OCI-LY1 (cell line): Measurements from ENCODE around the gene BHLHE23.

Source experiments
- H2AFZ ChIP-seq: fragments of 200-600 bp; sonication (generic), shearing (Covaris generic); 2 replicates; pipeline ENCODE4 v1.6.0; 2014; ENCODE audit warnings: antibody characterized with exemption, mild to moderate bottlenecking, low read length
- H3F3A ChIP-seq: fragments of 200-600 bp; sonication (generic), shearing (Covaris generic); 2 replicates; pipeline ENCODE4 v1.6.0; 2014; ENCODE audit warnings: mild to moderate bottlenecking, antibody characterized with exemption, low read length, moderate library complexity; ENCODE audit not compliant: insufficient read depth
- H3K27ac ChIP-seq: fragments of 200-600 bp; sonication (generic); 2 replicates; pipeline ENCODE4 v1.5.1; 2014; ENCODE audit warnings: low read length, mixed run types, mild to moderate bottlenecking, low read depth; ENCODE audit not compliant: poor library complexity, severe bottlenecking
- H3K27me3 ChIP-seq: fragments of 200-600 bp; sonication (generic); 2 replicates; pipeline ENCODE4 v1.6.0; 2014; ENCODE audit warnings: antibody characterized with exemption, mild to moderate bottlenecking, low read length, moderate library complexity; ENCODE audit not compliant: insufficient read depth
- H3K36me3 ChIP-seq: fragments of 200-600 bp; sonication (generic); 2 replicates; pipeline ENCODE4 v1.6.1; 2014; ENCODE audit warnings: mild to moderate bottlenecking, antibody characterized with exemption, low read length, moderate library complexity, mixed read lengths; ENCODE audit not compliant: insufficient read depth
- H3K4me1 ChIP-seq: fragments of 200-600 bp; sonication (generic); 2 replicates; pipeline ENCODE4 v1.5.1; 2014; ENCODE audit warnings: mild to moderate bottlenecking, low read length, moderate library complexity; ENCODE audit not compliant: insufficient read depth, severe bottlenecking
- H3K4me2 ChIP-seq: fragments of 200-600 bp; sonication (generic), shearing (Covaris generic); 2 replicates; pipeline ENCODE4 v1.6.1; 2014; ENCODE audit warnings: low read length
- H3K4me3 ChIP-seq: fragments of 200-600 bp; sonication (generic); 2 replicates; pipeline ENCODE4 v1.5.1; 2014; ENCODE audit warnings: low read length, low read depth, mild to moderate bottlenecking, mixed read lengths; ENCODE audit not compliant: poor library complexity, severe bottlenecking
- H3K79me2 ChIP-seq: fragments of 200-600 bp; shearing (Covaris generic); 2 replicates; pipeline ENCODE4 v1.6.1; 2016; ENCODE audit warnings: mixed run types, low read length, mixed read lengths; ENCODE audit not compliant: insufficient read depth
- H3K9ac ChIP-seq: fragments of 200-600 bp; sonication (generic), shearing (Covaris generic); 2 replicates; pipeline ENCODE4 v1.6.1; 2014; ENCODE audit warnings: mild to moderate bottlenecking, low read length, mixed read lengths
- H3K9me2 ChIP-seq: fragments of 200-600 bp; sonication (generic), shearing (Covaris generic); 2 replicates; pipeline ENCODE4 v1.6.1; 2014; ENCODE audit warnings: low read depth, mild to moderate bottlenecking, low read length, mixed read lengths
- H3K9me3 ChIP-seq: fragments of 200-600 bp; shearing (Covaris generic); 2 replicates; pipeline ENCODE4 v1.6.1; 2014; ENCODE audit warnings: low read length, mixed read lengths
- H4K20me1 ChIP-seq: fragments of 200-600 bp; sonication (generic), shearing (Covaris generic); 2 replicates; pipeline ENCODE4 v1.6.0; 2016; ENCODE audit warnings: mild to moderate bottlenecking, low read length; ENCODE audit not compliant: insufficient read depth
- CTCF ChIP-seq: fragments of 200-600 bp; sonication (generic), shearing (Covaris generic); IDR thresholded peaks from 2 replicates; pipeline ENCODE4 v1.5.1; 2017; ENCODE audit warnings: mild to moderate bottlenecking, antibody characterized with exemption, low read length, moderate library complexity, mixed read lengths
- EZH2 ChIP-seq: fragments of 200-600 bp; sonication (generic), shearing (Covaris generic); IDR thresholded peaks from 2 replicates; pipeline ENCODE4 v1.8.0; 2017; ENCODE audit warnings: borderline replicate concordance, mixed run types, mild to moderate bottlenecking, antibody characterized with exemption, low read length, moderate library complexity, mixed read lengths

The BHLHE23 gene

GRCh38 chr20:62959998-62960436 lies 46.7 kb downstream of the BHLHE23 start:
- H3K4me2 ChIP-seq = no peak overlapping the region
- no peaks in the 10 kb centered on the region for H3K27me3 ChIP-seq
- no peaks in the 10 kb centered on the region for H3K9me3 ChIP-seq
- H3K27ac ChIP-seq = no peak overlapping the region
- no peaks in the 10 kb centered on the region for H3K9me2 ChIP-seq
- TF ChIP-seq EZH2 (no peak), CTCF (no peak)
- H3K79me2 ChIP-seq = no peaks in the 10 kb centered on the region
- no peak overlapping the region for H3K9ac ChIP-seq
- peaks cover 30% of the 10 kb centered on the region for H3K36me3 ChIP-seq
- H4K20me1 ChIP-seq = no peaks in the 10 kb centered on the region
- no peak overlapping the region for H2AFZ ChIP-seq
- no peaks in the 10 kb centered on the region for H3F3A ChIP-seq
- no peak overlapping the region for H3K4me3 ChIP-seq
- H3K4me1 ChIP-seq = no peaks in the 10 kb centered on the region

- Histone ChIP-seq H3K4me2 (no peak overlapping the region), H3K4me3 (no peak overlapping the region), H3K4me1 (peaks cover 6% of the 10 kb centered on the region), H3K9me3 (no peaks in the 10 kb centered on the region), H3K79me2 (no peaks in the 10 kb centered on the region), H2AFZ (no peak overlapping the region), H3K9me2 (no peaks in the 10 kb centered on the region), H3K9ac (no peak overlapping the region), H3F3A (no peaks in the 10 kb centered on the region), H4K20me1 (no peaks in the 10 kb centered on the region), H3K27me3 (no peaks in the 10 kb centered on the region), H3K36me3 (peaks cover 23% of the 10 kb centered on the region), H3K27ac (no peak overlapping the region)
- TF ChIP-seq CTCF = no peak
- TF ChIP-seq EZH2 = no peak
Measured at GRCh38 chr20:62959101-62959971, 47.4 kb downstream of the BHLHE23 start.

GRCh38 chr20:62958388-62959100 lies 48.2 kb downstream of the BHLHE23 start:
- Histone ChIP-seq H3K79me2 (no peaks in the 10 kb centered on the region), H3F3A (no peaks in the 10 kb centered on the region), H3K27me3 (no peaks in the 10 kb centered on the region), H4K20me1 (no peaks in the 10 kb centered on the region), H3K4me3 (no peak overlapping the region), H3K27ac (no peak overlapping the region), H3K4me2 (no peak overlapping the region), H3K9ac (no peak overlapping the region), H3K36me3 (peaks cover 18% of the 10 kb centered on the region), H3K9me2 (no peaks in the 10 kb centered on the region), H3K4me1 (peaks cover 14% of the 10 kb centered on the region), H2AFZ (no peak overlapping the region), H3K9me3 (no peaks in the 10 kb centered on the region)
- no peak for TF ChIP-seq CTCF
- TF ChIP-seq EZH2 = no peak
